CD4-positive, alpha-beta T cell (primary cell): Measurements from ENCODE around the gene VEPH1. TPM values are rescaled to one million over a fixed set of nuclear protein-coding genes. Genes with fewer than 3 reads are reported as not detected.

Experiments
- ATAC-seq: fragments of 200-7000 bp; cut with Tn5 transposase; one replicate; pipeline ENCODE4 v1.10.0; 2022; ENCODE audit warnings: mild to moderate bottlenecking; ENCODE audit not compliant: poor library complexity
- CTCF ChIA-PET: fragments of 350-600 bp; sonication (Branson Sonifier 250); formaldehyde crosslinking; loops from one replicate; lab custom pipeline; 2021; ENCODE audit warnings: antibody characterized with exemption, inconsistent platforms; lab: Charles Lee
- POLR2A ChIA-PET: fragments of 350-600 bp; sonication (Branson Sonifier 250); formaldehyde crosslinking; loops from one replicate; lab custom pipeline; 2021; ENCODE audit warnings: antibody characterized with exemption, inconsistent platforms; lab: Charles Lee
- DNase-seq, 14 experiments: peaks; one replicate each; pipeline ENCODE4 v3.0.0-alpha.2; 2013 to 2020; ENCODE audit warnings: mixed read lengths in 2 of 14
- H3K27ac ChIP-seq, 2 donors: one replicate each; pipeline versions ENCODE4 v1.5.1 to v1.7.0; 2013; ENCODE audit warnings: low read length in 2 of 2, low read depth in 1 of 2, mild to moderate bottlenecking in 1 of 2
- H3K27me3 ChIP-seq, 2 experiments: 1 replicate in 1 of 2; 2 replicates in 1 of 2; pipeline versions ENCODE4 v1.6.1 to v1.7.0; 2013; ENCODE audit warnings: low read length in 2 of 2, control low read depth in 1 of 2, mild to moderate bottlenecking in 1 of 2, moderate library complexity in 1 of 2; ENCODE audit not compliant: insufficient read depth in 2 of 2, control insufficient read depth in 1 of 2
- H3K36me3 ChIP-seq: one replicate; pipeline ENCODE4 v1.6.1; 2013; ENCODE audit warnings: low read length, control low read depth; ENCODE audit not compliant: insufficient read depth
- H3K4me1 ChIP-seq: one replicate; pipeline ENCODE4 v1.6.1; 2013; ENCODE audit warnings: low read length, control low read depth; ENCODE audit not compliant: insufficient read depth
- H3K4me3 ChIP-seq: one replicate; pipeline ENCODE4 v1.5.1; 2013; ENCODE audit warnings: mild to moderate bottlenecking, low read length, moderate library complexity
- H3K9me3 ChIP-seq, 2 experiments: 1 replicate in 1 of 2; 2 replicates in 1 of 2; pipeline versions ENCODE4 v1.6.1 to v1.7.0; 2013; ENCODE audit warnings: low read length in 2 of 2, mild to moderate bottlenecking in 2 of 2, control low read depth in 1 of 2, moderate library complexity in 1 of 2; ENCODE audit not compliant: control insufficient read depth in 1 of 2, insufficient read depth in 1 of 2
- H3K27ac Mint-ChIP-seq: one replicate; pipeline ENCODE4 v1.8.0; 2020; ENCODE audit warnings: mixed read lengths
- H3K27me3 Mint-ChIP-seq: one replicate; pipeline ENCODE4 v1.8.0; 2021; ENCODE audit warnings: mixed read lengths
- H3K36me3 Mint-ChIP-seq: one replicate; pipeline ENCODE4 v1.8.0; 2021; ENCODE audit warnings: low read depth, mixed read lengths
- H3K4me1 Mint-ChIP-seq: one replicate; pipeline ENCODE4 v1.8.0; 2021; ENCODE audit warnings: low read depth, mixed read lengths
- H3K4me3 Mint-ChIP-seq: one replicate; pipeline ENCODE4 v1.8.0; 2020; ENCODE audit warnings: mild to moderate bottlenecking, mixed read lengths
- H3K9me3 Mint-ChIP-seq: one replicate; pipeline ENCODE4 v1.8.0; 2020; ENCODE audit warnings: mixed read lengths
- CTCF ChIP-seq: fragments of 200-600 bp; IDR thresholded peaks from one replicate; pipeline ENCODE4 v1.8.0; 2022; ENCODE audit warnings: antibody characterized with exemption, mild to moderate bottlenecking
- intact Hi-C, 2 experiments: fragments of 100-400 bp; cut with DNase I in 1 of 2; cut with micrococcal nuclease in 1 of 2; formaldehyde crosslinking; loops; one replicate each; pipeline versions ENCODE4 v1.15.1 to v1.9.0; 2023 to 2025; cut with DNase I, micrococcal nuclease
- total RNA-seq, 174 experiments: library from RNA in 2 of 174; stranded (reverse) in 2 of 174; gene quantifications; one replicate each; pipeline ENCODE4 v1.2.3 and lab custom pipeline; 2021 to 2026

VEPH1 gene
- total RNA-seq, 2 experiments from 2014 or later: not detected

GRCh38 chr3:157239082-157239704 lies 264.0 kb downstream of the VEPH1 start:
- DNase-seq (peak; percentile 54 to 82 (median 61)), ATAC-seq (peak; percentile 99)
- Mint-ChIP-seq H3K27me3 (no peaks in the 10 kb centered on the region), H3K27ac (no peak overlapping the region), H3K4me1 (no peaks in the 10 kb centered on the region), H3K4me3 (no peak overlapping the region), H3K9me3 (no peaks in the 10 kb centered on the region), H3K36me3 (no peaks in the 10 kb centered on the region)
- Histone ChIP-seq H3K9me3 (no peaks in the 10 kb centered on the region), H3K4me1 (no peaks in the 10 kb centered on the region), H3K27ac (no peak overlapping the region), H3K27me3 (no peaks in the 10 kb centered on the region), H3K4me3 (no peak overlapping the region), H3K36me3 (no peaks in the 10 kb centered on the region)
- peak; percentile 85 for TF ChIP-seq CTCF
- intact Hi-C loops: loop anchor here (1.0 to 5.0 kb wide), 5 partner anchors 62 to 1088 kb away; partner anchors contain the start of gene CCNL1 (in 2 of the 2)
- POLR2A ChIA-PET: no interaction called here
- CTCF ChIA-PET: no interaction called here

- no peaks in the 10 kb centered on the region for H3K4me1 Mint-ChIP-seq
- H3K27me3 Mint-ChIP-seq: no peaks in the 10 kb centered on the region
- H3K4me1 ChIP-seq: no peaks in the 10 kb centered on the region
- no peaks in the 10 kb centered on the region for H3K36me3 Mint-ChIP-seq
- no peak for TF ChIP-seq CTCF
- no peak overlapping the region for H3K27ac ChIP-seq
- no peaks in the 10 kb centered on the region for H3K9me3 ChIP-seq
- DNase-seq: no peak
- no peaks in the 10 kb centered on the region for H3K9me3 Mint-ChIP-seq
- no peak overlapping the region for H3K4me3 Mint-ChIP-seq
- CTCF ChIA-PET: interaction anchor here (1.0 kb wide), 1 partner anchor 101 kb away, joined by 4 read pairs; no protein-coding TSS in a partner anchor
- no peak overlapping the region for H3K27ac Mint-ChIP-seq
- no peaks in the 10 kb centered on the region for H3K36me3 ChIP-seq
- intact Hi-C loops: loop anchor here in 1 of 2 experiments (2.0 to 5.0 kb wide), 3 partner anchors 62 to 1088 kb away; partner anchors contain the start of gene CCNL1
- no peaks in the 10 kb centered on the region for H3K27me3 ChIP-seq
- no peak overlapping the region for H3K4me3 ChIP-seq
- POLR2A ChIA-PET: no interaction called here
- ATAC-seq: no peak
Measured at GRCh38 chr3:157238457-157238856, 264.8 kb downstream of the VEPH1 start.

GRCh38 chr3:157237886-157238285 lies 265.3 kb downstream of the VEPH1 start:
- no peak overlapping the region for H3K4me3 ChIP-seq
- intact Hi-C loops: loop anchor here in 1 of 2 experiments (2.0 to 5.0 kb wide), 3 partner anchors 61 to 1087 kb away; partner anchors contain the start of gene CCNL1
- ATAC-seq: no peak
- Mint-ChIP-seq H3K36me3 (no peaks in the 10 kb centered on the region), H3K9me3 (no peaks in the 10 kb centered on the region), H3K27ac (no peak overlapping the region), H3K27me3 (no peaks in the 10 kb centered on the region), H3K4me3 (no peak overlapping the region), H3K4me1 (no peaks in the 10 kb centered on the region)
- no peaks in the 10 kb centered on the region for H3K27me3 ChIP-seq
- TF ChIP-seq CTCF: no peak
- H3K36me3 ChIP-seq: no peaks in the 10 kb centered on the region
- ChIA-PET POLR2A (no interaction called here), CTCF (interaction anchor here (1.0 kb wide), 1 partner anchor 101 kb away, joined by 4 read pairs; no protein-coding TSS in a partner anchor)
- no peak for DNase-seq
- H3K9me3 ChIP-seq: no peaks in the 10 kb centered on the region
- H3K4me1 ChIP-seq: no peaks in the 10 kb centered on the region
- H3K27ac ChIP-seq: no peak overlapping the region
